NCI-H748 (cell line): ENCODE results near the gene DHPS.
"Not testable (repeated sequence)": the region's sequence is repeated elsewhere in the genome, so short reads cannot be mapped to it uniquely, and the experiment has no call there.

Source experiments
- DNase-seq: peaks from one replicate; lab custom pipeline; 2025; ENCODE audit not compliant: unreplicated experiment; lab: John Stamatoyannopoulos, UW

DHPS gene

GRCh38 chr19:12705654-12706331 is 24.1 kb upstream of the DHPS start:
- no peak for DNase-seq

- no peak for DNase-seq
These were observed 23.5 kb upstream of the DHPS start for GRCh38 chr19:12705169-12705568.

GRCh38 chr19:12703046-12703445 is 21.4 kb upstream of the DHPS start:
- DNase-seq = peak; percentile 12

GRCh38 chr19:12701596-12702282 is 20.1 kb upstream of the DHPS start:
- DNase-seq = no peak

GRCh38 chr19:12698138-12698537 is 16.5 kb upstream of the DHPS start:
- no peak for DNase-seq

GRCh38 chr19:12697425-12697824 is 15.7 kb upstream of the DHPS start:
- DNase-seq = not testable (repeated sequence)

GRCh38 chr19:12696366-12697335 is 15.0 kb upstream of the DHPS start, which contains the start of gene FBXW9:
TSS of gene FBXW9 (minus strand) at chr19:12696631. CDS start at chr19:12696581, 50 bp downstream.
- peak; percentile 93 for DNase-seq

- peak; percentile 25 for DNase-seq
These were observed 14.3 kb upstream of the DHPS start for GRCh38 chr19:12695997-12696365.

GRCh38 chr19:12695514-12695913 is 13.8 kb upstream of the DHPS start:
- no peak for DNase-seq

- DNase-seq = no peak
These were observed 13.4 kb upstream of the DHPS start for GRCh38 chr19:12695096-12695495.

- no peak for DNase-seq
These were observed 13.0 kb upstream of the DHPS start for GRCh38 chr19:12694641-12695040.

GRCh38 chr19:12692960-12693359 is 11.3 kb upstream of the DHPS start:
- DNase-seq = no peak

GRCh38 chr19:12689581-12690216 is 8.0 kb upstream of the DHPS start:
- DNase-seq = no peak

- DNase-seq = no peak
These were observed 7.3 kb upstream of the DHPS start for GRCh38 chr19:12689012-12689411.

GRCh38 chr19:12687496-12688196 is 6.0 kb upstream of the DHPS start, which contains the start of gene GNG14:
TSS of gene GNG14 (plus strand) at chr19:12687998. CDS start at chr19:12688049, 51 bp downstream.
- DNase-seq = no peak

- DNase-seq = no peak
These were observed 4.2 kb upstream of the DHPS start for GRCh38 chr19:12685831-12686230.

- no peak for DNase-seq
These were observed 1.6 kb downstream of the DHPS start for GRCh38 chr19:12680034-12680433.

- not testable (repeated sequence) for DNase-seq
These were observed 3.6 kb downstream of the DHPS start for GRCh38 chr19:12678039-12678438.

- DNase-seq = no peak
These were observed 4.8 kb downstream of the DHPS start for GRCh38 chr19:12676928-12677327.

- DNase-seq = peak; percentile 58
These were observed 5.3 kb downstream of the DHPS start for GRCh38 chr19:12676384-12676792.
